Naive thymus-derived CD8-positive, alpha-beta T cell (primary cell): ENCODE results near the gene SH3PXD2B. TPM values are rescaled to one million over a fixed set of nuclear protein-coding genes. Genes with fewer than 3 reads are reported as not detected.

Source experiments
- ATAC-seq, 2 donors: fragments of 150-1000 bp; cut with Tn5 transposase in 1 of 2; sonication (Bioruptor Pico), chemical (Tn5 transposase) in 1 of 2; 1 replicate in 1 of 2; 2 replicates in 1 of 2; pipeline ENCODE4 v1.10.0; 2021; ENCODE audit warnings: mild to moderate bottlenecking in 2 of 2, moderate library complexity in 2 of 2
- POLR2A ChIA-PET: fragments of 350-600 bp; sonication (Branson Sonifier 250); formaldehyde crosslinking; loops from one replicate; lab custom pipeline; 2021; ENCODE audit warnings: antibody characterized with exemption; lab: Charles Lee
- DNase-seq, 10 donors: peaks; one replicate each; pipeline versions ENCODE4 v3.0.0 to v3.0.0-alpha.2; 2020 to 2022
- H3K27ac Mint-ChIP-seq, 10 donors: one replicate each; pipeline ENCODE4 v1.8.0; 2020 to 2022; ENCODE audit warnings: mild to moderate bottlenecking in 10 of 10, mixed read lengths in 10 of 10, moderate library complexity in 4 of 10, inconsistent platforms in 1 of 10
- H3K27me3 Mint-ChIP-seq, 5 donors: one replicate each; pipeline ENCODE4 v1.8.0; 2021 to 2022; ENCODE audit warnings: mixed read lengths in 5 of 5
- H3K36me3 Mint-ChIP-seq, 3 donors: one replicate each; pipeline ENCODE4 v1.8.0; 2020 to 2022; ENCODE audit warnings: mixed read lengths in 3 of 3, mild to moderate bottlenecking in 2 of 3, inconsistent platforms in 1 of 3
- H3K4me1 Mint-ChIP-seq, 4 donors: one replicate each; pipeline ENCODE4 v1.8.0; 2021 to 2022; ENCODE audit warnings: mixed read lengths in 4 of 4
- H3K4me3 Mint-ChIP-seq, 10 donors: one replicate each; pipeline ENCODE4 v1.8.0; 2020 to 2022; ENCODE audit warnings: mild to moderate bottlenecking in 10 of 10, mixed read lengths in 10 of 10, moderate library complexity in 6 of 10, inconsistent platforms in 1 of 10
- H3K9me3 Mint-ChIP-seq, 9 donors: one replicate each; pipeline ENCODE4 v1.8.0; 2020 to 2022; ENCODE audit warnings: mixed read lengths in 9 of 9, mild to moderate bottlenecking in 3 of 9, inconsistent platforms in 1 of 9, moderate library complexity in 1 of 9
- polyA plus RNA-seq, 3 donors: library from polyadenylated mRNA; unstranded; fragments of 300-500 nt; fragmentation: Illumina TruSeq; gene quantifications; one replicate each; pipeline ENCODE4 v1.2.3, GENCODE V29; 2021
- total RNA-seq, 8 experiments: library from RNA in 2 of 8; stranded (reverse) in 2 of 8; gene quantifications; one replicate each; pipeline ENCODE4 v1.2.3 and lab custom pipeline; 2021 to 2026

SH3PXD2B gene
- total and polyA plus RNA-seq, 5 experiments from 2014 or later = 0.09 to 0.55 (median 0.28) TPM; not detected in 1

DNA sequence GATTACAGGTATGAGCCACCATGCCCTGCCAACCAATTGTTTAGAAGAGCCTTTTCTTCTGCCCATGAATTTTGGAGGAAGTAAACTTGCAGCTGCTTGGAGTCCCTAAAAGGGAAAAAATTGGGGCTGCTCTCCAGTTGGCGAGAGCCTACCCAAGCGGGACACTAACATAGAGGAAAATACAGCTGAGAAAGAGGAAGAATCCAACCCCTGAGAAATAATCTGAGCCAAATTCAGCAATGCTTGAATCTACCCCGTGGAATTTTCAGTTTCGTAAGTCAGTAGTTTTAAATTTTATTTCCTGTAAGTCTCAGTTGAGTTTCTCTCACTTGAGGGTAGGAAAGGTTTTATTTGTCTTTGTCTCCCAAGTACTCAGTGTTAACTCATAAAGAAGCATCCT is 140.4 kb downstream of the SH3PXD2B start:
- DNase-seq (no peak), ATAC-seq (no peak)
- H3K27me3 Mint-ChIP-seq = peaks cover 0 to 5% (median 0%) of the 10 kb centered on the region in 5 donors
- no peaks in the 10 kb centered on the region for H3K4me1 Mint-ChIP-seq
- H3K36me3 Mint-ChIP-seq = no peaks in the 10 kb centered on the region
- H3K4me3 Mint-ChIP-seq = no peak overlapping the region
- no peak overlapping the region for H3K27ac Mint-ChIP-seq
- no peaks in the 10 kb centered on the region for H3K9me3 Mint-ChIP-seq
- POLR2A ChIA-PET = no interaction called here

DNA sequence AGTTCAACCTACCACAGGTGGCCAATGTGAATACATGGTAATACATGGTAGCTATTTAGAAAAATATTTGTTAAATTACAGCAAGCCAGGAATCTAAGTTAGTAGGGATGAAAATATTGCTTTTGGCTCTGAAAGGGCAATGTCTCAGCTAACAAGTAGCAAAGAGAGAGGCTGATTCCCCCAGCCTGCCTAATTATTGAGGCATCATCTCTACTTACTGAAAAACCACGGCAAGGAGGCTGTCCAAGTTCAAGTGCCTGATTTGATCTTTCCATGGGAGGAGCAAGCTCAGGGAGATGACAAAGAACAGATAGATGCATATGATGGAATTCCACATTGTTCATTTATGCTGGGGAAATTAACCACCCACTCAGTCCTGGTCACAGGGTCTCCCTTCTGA is 142.0 kb downstream of the SH3PXD2B start:
- Mint-ChIP-seq H3K36me3 (no peaks in the 10 kb centered on the region), H3K9me3 (no peaks in the 10 kb centered on the region), H3K4me3 (no peak overlapping the region), H3K27ac (no peak overlapping the region), H3K27me3 (peaks cover 0 to 5% (median 3%) of the 10 kb centered on the region in 5 donors), H3K4me1 (no peaks in the 10 kb centered on the region)
- ATAC-seq (no peak), DNase-seq (no peak)
- POLR2A ChIA-PET = no interaction called here

DNA sequence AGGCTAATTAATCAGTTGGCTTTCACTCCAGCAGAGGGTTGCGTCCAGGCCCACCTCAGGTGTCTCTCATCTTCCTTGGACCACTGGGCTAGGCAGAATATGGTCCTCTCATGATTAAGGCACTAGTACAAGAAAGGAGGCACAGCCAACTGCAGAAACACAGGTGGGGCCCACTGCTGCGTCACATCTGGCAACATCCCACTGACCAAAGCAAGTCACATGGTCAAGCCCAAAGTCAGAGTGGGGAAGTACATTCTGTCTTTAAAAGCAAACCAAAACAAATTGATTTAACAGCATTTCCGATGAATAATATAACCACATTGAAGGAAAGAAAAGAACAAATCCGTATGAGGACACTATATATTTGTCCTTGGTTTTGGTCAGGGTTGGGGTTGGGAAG is 142.7 kb downstream of the SH3PXD2B start:
- Mint-ChIP-seq H3K27ac (no peak overlapping the region), H3K4me1 (no peaks in the 10 kb centered on the region), H3K36me3 (no peaks in the 10 kb centered on the region), H3K4me3 (no peak overlapping the region), H3K9me3 (no peaks in the 10 kb centered on the region), H3K27me3 (peaks cover 0 to 5% (median 3%) of the 10 kb centered on the region in 5 donors)
- ATAC-seq (no peak), DNase-seq (no peak)
- POLR2A ChIA-PET = no interaction called here

DNA sequence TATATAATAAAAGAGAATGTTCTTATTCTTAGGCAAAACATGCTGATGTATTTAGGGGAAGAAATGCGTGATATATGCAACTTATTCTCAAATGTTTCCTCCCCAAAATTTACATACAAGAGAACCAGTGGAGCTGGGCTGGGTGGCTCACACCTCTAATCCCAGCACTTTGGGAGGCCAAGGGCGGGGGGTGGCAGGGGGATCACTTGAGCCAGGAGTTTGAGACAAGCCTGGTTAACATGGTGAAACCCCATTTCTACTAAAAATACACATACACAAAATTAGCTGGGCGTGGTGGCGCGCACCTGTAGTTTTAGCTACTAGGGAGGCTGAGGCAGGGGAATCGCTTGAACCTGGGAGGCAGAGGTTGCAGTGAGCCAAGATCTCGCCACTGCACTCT is 143.3 kb downstream of the SH3PXD2B start:
- ATAC-seq (no peak), DNase-seq (no peak)
- Mint-ChIP-seq H3K4me1 (no peaks in the 10 kb centered on the region), H3K4me3 (no peak overlapping the region), H3K27ac (no peak overlapping the region), H3K27me3 (peaks cover 0 to 5% (median 3%) of the 10 kb centered on the region in 5 donors), H3K9me3 (peaks cover 0 to 5% (median 0%) of the 10 kb centered on the region in 9 donors), H3K36me3 (no peaks in the 10 kb centered on the region)
- POLR2A ChIA-PET = no interaction called here

DNA sequence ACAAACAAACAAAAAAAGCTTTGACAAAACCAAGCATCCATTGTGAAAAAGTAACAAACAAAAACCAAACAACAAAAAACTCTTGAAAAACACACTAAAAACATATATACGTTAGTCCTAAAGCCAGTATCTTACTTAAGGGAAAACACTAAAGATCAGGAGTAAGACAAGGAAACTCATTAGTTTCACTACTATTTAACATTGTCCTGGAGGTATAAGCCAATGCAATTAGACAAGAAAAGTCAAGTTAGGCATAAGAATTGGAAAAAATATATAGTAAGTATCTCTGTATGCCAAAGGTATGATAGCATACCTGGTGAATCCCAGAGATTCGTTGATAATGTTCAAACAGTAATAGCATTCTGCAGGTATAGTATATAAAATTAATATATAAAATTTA is 148.9 kb downstream of the SH3PXD2B start:
- Mint-ChIP-seq H3K4me3 (no peak overlapping the region), H3K36me3 (peaks cover 0 to 4% (median 0%) of the 10 kb centered on the region in 3 donors), H3K9me3 (peaks cover 0 to 10% (median 3%) of the 10 kb centered on the region in 9 donors), H3K4me1 (no peaks in the 10 kb centered on the region), H3K27me3 (peaks cover 0 to 4% (median 2%) of the 10 kb centered on the region in 5 donors), H3K27ac (no peak overlapping the region)
- DNase-seq (no peak), ATAC-seq (no peak)
- POLR2A ChIA-PET = no interaction called here

DNA sequence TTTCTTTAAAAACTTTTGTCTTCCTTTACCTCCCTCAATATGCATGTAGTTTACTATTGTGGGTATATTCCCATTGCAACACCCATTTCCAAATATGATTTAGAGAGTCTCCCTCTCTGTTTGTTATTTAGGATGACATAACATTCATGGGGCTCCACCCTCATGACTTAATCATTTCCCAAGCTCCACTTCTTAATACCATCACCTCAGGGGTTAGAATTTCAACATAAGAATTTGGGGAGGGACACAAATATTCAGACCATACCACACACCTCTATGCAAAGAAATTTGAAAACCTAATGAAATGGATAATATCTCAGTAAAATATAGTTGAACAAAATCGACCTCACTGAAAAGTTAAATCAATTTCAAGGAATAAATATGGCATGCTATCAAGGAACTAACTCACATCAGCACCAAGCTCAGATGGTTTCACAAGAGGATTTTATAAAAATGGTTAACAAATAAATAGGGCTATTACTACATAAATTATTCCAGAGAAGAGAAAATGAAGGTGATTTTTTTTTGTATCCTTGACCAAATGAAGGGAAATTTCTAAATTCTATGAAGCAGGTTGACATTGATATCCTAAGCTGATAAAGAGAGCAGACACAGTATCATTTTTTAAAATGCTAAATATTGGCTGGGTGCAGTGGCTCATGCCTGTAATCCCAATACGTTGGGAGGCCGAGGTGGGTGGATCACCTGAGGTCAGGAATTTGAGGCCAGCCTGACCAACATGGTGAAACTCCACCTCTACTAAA is 150.6 kb downstream of the SH3PXD2B start:
- no peaks in the 10 kb centered on the region for H3K4me1 Mint-ChIP-seq
- peaks cover 0 to 4% (median 0%) of the 10 kb centered on the region in 3 donors for H3K36me3 Mint-ChIP-seq
- peaks cover 0 to 10% (median 3%) of the 10 kb centered on the region in 9 donors for H3K9me3 Mint-ChIP-seq
- no peak overlapping the region for H3K4me3 Mint-ChIP-seq
- no peak overlapping the region for H3K27ac Mint-ChIP-seq
- H3K27me3 Mint-ChIP-seq = peaks cover 0 to 4% (median 2%) of the 10 kb centered on the region in 5 donors
- POLR2A ChIA-PET = no interaction called here
- DNase-seq (no peak), ATAC-seq (no peak)

DNA sequence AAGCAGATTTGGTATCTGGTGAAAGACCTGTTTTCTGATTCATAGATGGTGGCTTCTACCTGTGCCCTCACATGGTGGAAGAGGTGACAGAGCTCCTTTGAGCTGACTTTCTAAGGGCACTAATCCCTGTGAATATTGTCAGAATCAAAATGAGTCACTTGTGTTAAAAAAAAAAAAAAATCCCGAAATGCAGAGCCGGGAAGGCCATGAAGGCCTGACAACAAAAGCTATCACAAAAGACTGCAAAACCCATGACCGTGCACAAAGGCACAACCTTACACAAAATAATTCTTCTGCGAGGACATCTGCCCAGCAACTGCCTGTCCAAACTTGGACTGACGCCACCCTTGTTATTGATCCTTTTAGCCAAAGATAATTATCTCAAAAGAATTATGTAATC is 151.2 kb downstream of the SH3PXD2B start:
- H3K4me1 Mint-ChIP-seq = no peaks in the 10 kb centered on the region
- POLR2A ChIA-PET = no interaction called here
- H3K4me3 Mint-ChIP-seq = no peak overlapping the region

DNA sequence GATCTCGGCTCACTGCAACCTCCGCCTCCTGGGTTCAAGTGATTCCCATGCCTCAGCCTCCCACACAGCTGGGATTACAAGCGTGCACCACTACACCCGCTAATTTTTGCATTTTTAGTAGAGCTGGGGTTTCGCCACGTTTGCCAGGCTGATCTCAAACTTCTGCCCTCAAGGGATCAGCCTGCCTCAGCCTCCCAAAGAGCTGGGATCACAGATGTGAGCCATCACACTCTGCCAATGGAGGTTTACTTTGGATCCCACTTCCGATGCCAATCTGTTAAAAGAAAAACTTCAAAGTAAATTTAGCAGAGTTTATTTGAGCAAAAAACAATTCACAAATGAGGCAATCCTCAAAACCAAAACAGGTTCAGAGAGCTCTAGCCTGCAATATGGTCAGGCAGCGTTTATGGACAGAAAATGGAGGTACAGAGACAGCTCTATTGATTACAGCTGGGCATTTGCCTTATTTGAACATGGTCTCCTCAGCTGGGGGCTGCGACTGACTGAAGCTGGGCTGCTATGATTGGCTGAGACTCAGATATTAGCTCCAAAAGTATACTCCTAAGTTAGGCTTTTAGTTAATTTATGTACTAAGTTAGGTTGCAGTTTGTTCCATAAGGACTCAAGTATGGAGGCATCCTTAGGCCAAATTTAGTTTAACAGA is 152.1 kb downstream of the SH3PXD2B start:
- Mint-ChIP-seq H3K36me3 (peaks cover 0 to 4% (median 0%) of the 10 kb centered on the region in 3 donors), H3K27ac (no peak overlapping the region), H3K4me3 (no peak overlapping the region), H3K4me1 (no peaks in the 10 kb centered on the region), H3K27me3 (peaks cover 0 to 2% (median 2%) of the 10 kb centered on the region in 5 donors), H3K9me3 (peaks cover 0 to 10% (median 3%) of the 10 kb centered on the region in 9 donors)
- ATAC-seq (no peak), DNase-seq (no peak)
- POLR2A ChIA-PET = interaction anchor here (0.6 kb wide), 1 partner anchor 914 kb away, joined by 4 read pairs; no protein-coding TSS in a partner anchor

More for the DNA sequence above, 151.2 kb downstream of the SH3PXD2B start:
- Mint-ChIP-seq H3K27ac (no peak overlapping the region), H3K9me3 (peaks cover 0 to 10% (median 3%) of the 10 kb centered on the region in 9 donors), H3K36me3 (peaks cover 0 to 4% (median 0%) of the 10 kb centered on the region in 3 donors), H3K27me3 (peaks cover 0 to 4% (median 2%) of the 10 kb centered on the region in 5 donors)
- ATAC-seq (no peak), DNase-seq (no peak)

DNA sequence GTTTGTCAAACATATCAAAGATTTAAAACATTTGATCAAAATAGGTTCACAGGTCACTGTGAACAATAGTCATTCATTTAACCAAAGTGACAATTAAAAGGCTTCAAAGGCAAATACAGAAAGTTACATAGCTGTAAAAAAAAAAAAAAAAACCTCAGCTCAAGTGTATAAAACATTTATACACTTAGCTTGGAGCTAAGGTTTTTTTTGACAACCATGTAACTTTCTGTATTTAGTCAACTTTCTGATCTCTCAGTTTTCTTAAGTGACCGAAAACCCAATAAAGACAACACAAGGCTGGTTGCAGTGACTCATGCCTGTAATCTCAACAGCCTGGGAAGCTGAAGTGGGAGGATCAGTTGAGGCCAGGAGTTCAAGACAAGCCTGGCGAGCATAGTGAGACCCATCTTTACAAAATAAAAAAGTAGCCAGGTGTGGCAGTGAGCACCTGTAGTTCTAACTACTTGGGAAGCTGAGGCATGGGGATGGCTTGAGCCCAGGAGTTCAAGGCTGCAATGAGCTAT is 154.3 kb downstream of the SH3PXD2B start:
- no peak overlapping the region for H3K4me3 Mint-ChIP-seq
- DNase-seq = no peak
- H3K36me3 Mint-ChIP-seq = peaks cover 0 to 4% (median 0%) of the 10 kb centered on the region in 3 donors
- peaks cover 0 to 5% (median 0%) of the 10 kb centered on the region in 9 donors for H3K9me3 Mint-ChIP-seq
- H3K27me3 Mint-ChIP-seq = peaks cover 0 to 7% (median 2%) of the 10 kb centered on the region in 5 donors
- ATAC-seq = no peak
- POLR2A ChIA-PET = no interaction called here
- H3K4me1 Mint-ChIP-seq = no peaks in the 10 kb centered on the region
- no peak overlapping the region for H3K27ac Mint-ChIP-seq

DNA sequence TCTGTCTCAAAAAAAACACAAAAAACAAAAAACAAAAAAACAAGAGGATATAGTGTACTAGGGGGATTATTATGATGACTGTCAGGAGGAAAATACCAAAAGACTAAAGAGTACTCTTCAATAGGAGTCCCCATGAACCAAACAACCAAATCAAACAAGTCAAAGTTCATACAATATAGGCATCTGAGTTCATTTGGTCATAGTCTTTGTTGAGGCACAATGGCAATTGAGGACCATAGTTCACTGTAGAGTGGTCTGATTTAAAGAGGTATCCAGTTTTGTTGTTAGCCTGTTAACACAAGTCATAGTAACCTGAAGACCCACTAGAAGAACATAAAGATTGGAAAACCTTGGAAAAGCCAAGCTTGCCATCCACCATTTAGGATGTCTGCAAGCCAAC is 159.5 kb downstream of the SH3PXD2B start:
- no peaks in the 10 kb centered on the region for H3K9me3 Mint-ChIP-seq
- H3K27ac Mint-ChIP-seq = no peak overlapping the region
- peaks cover 0 to 6% (median 0%) of the 10 kb centered on the region in 5 donors for H3K27me3 Mint-ChIP-seq
- ATAC-seq = no peak
- POLR2A ChIA-PET = no interaction called here
- H3K4me3 Mint-ChIP-seq = no peak overlapping the region
- DNase-seq = no peak
- no peaks in the 10 kb centered on the region for H3K36me3 Mint-ChIP-seq
- H3K4me1 Mint-ChIP-seq = peaks cover 2 to 5% (median 4%) of the 10 kb centered on the region in 4 donors

DNA sequence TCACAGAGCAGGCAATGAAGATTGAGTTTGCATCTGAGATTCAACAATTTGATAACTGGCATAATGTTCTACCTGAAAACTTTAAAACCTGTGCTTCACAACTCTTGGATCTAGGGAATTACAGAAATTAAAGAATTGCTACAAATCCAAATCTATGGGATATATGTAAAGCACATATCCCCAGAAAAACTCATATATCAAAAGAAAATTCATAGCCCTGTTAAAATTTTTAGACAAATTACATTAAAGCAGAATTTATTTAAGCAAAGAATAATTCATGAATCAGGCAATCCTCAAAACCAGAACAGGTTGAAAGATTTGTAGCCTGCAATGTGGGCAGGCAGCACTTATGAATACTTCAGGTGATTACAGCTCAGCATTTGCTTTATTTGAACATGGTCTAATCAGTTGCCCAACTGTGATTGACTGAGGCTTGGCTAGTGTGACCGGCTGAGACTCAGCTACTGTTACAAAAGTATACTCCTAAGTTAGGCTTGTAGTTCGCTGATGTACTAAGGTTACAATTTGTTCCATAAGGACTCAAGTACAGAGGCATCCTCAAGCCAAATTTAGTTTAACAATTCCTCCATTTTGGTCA is 160.5 kb downstream of the SH3PXD2B start:
- no peak for DNase-seq
- H3K27me3 Mint-ChIP-seq = peaks cover 0 to 6% (median 0%) of the 10 kb centered on the region in 5 donors
- H3K27ac Mint-ChIP-seq = no peak overlapping the region
- no peak overlapping the region for H3K4me3 Mint-ChIP-seq
- ATAC-seq = no peak
- POLR2A ChIA-PET = interaction anchor here (0.5 to 1.2 kb wide), 3 partner anchors 106 to 185 kb away, joined by 3 read pairs; partner anchors contain the start of gene STK10
- H3K36me3 Mint-ChIP-seq = no peaks in the 10 kb centered on the region
- H3K4me1 Mint-ChIP-seq = peaks cover 2 to 5% (median 4%) of the 10 kb centered on the region in 4 donors
- H3K9me3 Mint-ChIP-seq = no peaks in the 10 kb centered on the region

DNA sequence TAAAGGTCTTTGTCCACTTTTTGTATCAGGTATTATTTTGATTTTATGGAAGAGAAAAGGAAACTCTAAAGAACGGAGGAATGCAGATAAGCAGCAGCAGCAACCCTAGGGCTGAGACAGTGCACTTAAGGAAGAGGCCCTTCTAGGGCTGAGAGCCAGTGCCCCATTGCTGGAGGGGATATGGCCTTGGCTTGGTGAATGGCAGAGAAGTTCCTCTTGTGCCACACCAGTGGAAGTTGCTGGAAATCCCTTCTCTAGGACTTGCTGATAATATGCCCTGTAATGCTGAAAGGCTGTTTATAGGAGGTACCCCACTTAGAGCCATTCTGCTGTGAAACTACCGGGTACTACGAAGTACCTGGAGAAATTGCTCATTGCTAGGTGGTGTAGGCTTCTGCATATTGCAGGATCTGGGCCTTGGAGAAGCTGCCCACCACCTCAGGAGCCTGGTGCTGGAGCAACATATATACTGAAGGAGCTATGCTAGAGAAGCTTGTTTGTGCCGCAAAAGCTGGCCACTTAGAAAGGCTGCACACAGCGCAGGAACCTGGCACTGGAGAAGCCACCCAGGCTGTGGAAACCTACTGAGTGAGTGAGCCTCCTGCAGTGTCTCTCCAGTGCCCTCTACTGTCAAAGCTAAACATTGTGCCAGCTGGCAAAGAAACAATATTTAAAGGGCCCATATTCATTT is 161.1 kb downstream of the SH3PXD2B start:
- DNase-seq (peak; percentile 12 to 81 (median 54)), ATAC-seq (peak; percentile 98 to 100)
- Mint-ChIP-seq H3K9me3 (no peaks in the 10 kb centered on the region), H3K36me3 (no peaks in the 10 kb centered on the region), H3K27ac (no peak overlapping the region), H3K27me3 (peaks cover 0 to 6% (median 0%) of the 10 kb centered on the region in 5 donors), H3K4me1 (peaks cover 2 to 5% (median 4%) of the 10 kb centered on the region in 4 donors), H3K4me3 (no peak overlapping the region)
- POLR2A ChIA-PET = interaction anchor here (0.5 to 1.2 kb wide), 3 partner anchors 105 to 184 kb away, joined by 3 read pairs; partner anchors contain the start of gene STK10
